Activated CD4-positive, alpha-beta T cell treated with anti-CD3 and anti-CD28 coated beads, Interleukin-2, amount 50 U/mL, for 24 hours (primary cell): ENCODE measurements around the gene MICAL1.
A peak's percentile ranks its signal among the peaks of the same experiment; 100 is the strongest.
"Not testable (repeated sequence)": the region's sequence is repeated elsewhere in the genome, so short reads cannot be mapped to it uniquely, and the experiment has no call there.

Experiments
- DNase-seq, 2 donors: peaks; one replicate each; pipeline ENCODE4 v3.0.0-alpha.2; 2020; ENCODE audit warnings: low read depth in 1 of 2, low spot score in 1 of 2

The MICAL1 gene

GRCh38 chr6:109477184-109477583 lies 21.6 kb upstream of the MICAL1 start:
- DNase-seq, result no peak

- no peak for DNase-seq
These were observed 20.1 kb upstream of the MICAL1 start for GRCh38 chr6:109475625-109476024.

- DNase-seq, result no peak
These were observed 19.4 kb upstream of the MICAL1 start for GRCh38 chr6:109474995-109475394.

- no peak for DNase-seq
These were observed 17.5 kb upstream of the MICAL1 start for GRCh38 chr6:109473120-109473519.

- no peak for DNase-seq
These were observed 16.8 kb upstream of the MICAL1 start for GRCh38 chr6:109472132-109472995.

- DNase-seq, result no peak
These were observed 15.7 kb upstream of the MICAL1 start for GRCh38 chr6:109471105-109471810.

- DNase-seq, result no peak
These were observed 14.1 kb upstream of the MICAL1 start for GRCh38 chr6:109469591-109470189.

- no peak for DNase-seq
These were observed 12.1 kb upstream of the MICAL1 start for GRCh38 chr6:109467696-109468095.

GRCh38 chr6:109466212-109466923 lies 10.8 kb upstream of the MICAL1 start:
- DNase-seq, result no peak

GRCh38 chr6:109465772-109466171 lies 10.2 kb upstream of the MICAL1 start:
- no peak for DNase-seq

- DNase-seq, result no peak
These were observed 6.4 kb upstream of the MICAL1 start for GRCh38 chr6:109461733-109462526.

- DNase-seq, result not testable (repeated sequence)
These were observed 5.6 kb upstream of the MICAL1 start for GRCh38 chr6:109461205-109461604.

- DNase-seq, result no peak
These were observed 4.7 kb upstream of the MICAL1 start for GRCh38 chr6:109460161-109460829.

GRCh38 chr6:109458774-109459531 lies 3.4 kb upstream of the MICAL1 start:
- peak in 1 of 2 donors; percentile 42 for DNase-seq

GRCh38 chr6:109457562-109457996 lies 2.0 kb upstream of the MICAL1 start:
- no peak for DNase-seq

GRCh38 chr6:109456710-109457561 lies 1.4 kb upstream of the MICAL1 start:
- no peak for DNase-seq

- no peak for DNase-seq
These were observed 575 bp upstream of the MICAL1 start for GRCh38 chr6:109456111-109456583.
